Keratinocyte (primary cell): ENCODE data around the gene ZNF747. TPM values are rescaled to one million over a fixed set of nuclear protein-coding genes. Genes with fewer than 3 reads are reported as not detected.

ENCODE experiments used
- DNase-seq: peaks from one replicate; pipeline ENCODE4 v3.0.0-alpha.2; 2011; ENCODE audit warnings: low read depth, missing footprints, low spot score
- FAIRE-seq: peaks from 2 replicates; lab custom pipeline; 2011; peaks lifted over from hg19 to GRCh38; lab: Jason Lieb, UNC
- H2AFZ ChIP-seq: 2 replicates; pipeline ENCODE4 v1.6.0; 2012; ENCODE audit warnings: low read length, control low read depth, inconsistent platforms; ENCODE audit not compliant: control insufficient read depth
- H3K27ac ChIP-seq: 2 replicates; pipeline ENCODE4 v1.5.1; 2011; ENCODE audit warnings: low read length; ENCODE audit not compliant: control insufficient read depth, insufficient read depth
- H3K27me3 ChIP-seq: 3 replicates; pipeline ENCODE4 v1.6.0; 2011; ENCODE audit warnings: low read length; ENCODE audit not compliant: control insufficient read depth, insufficient read depth; ENCODE audit errors: extremely low read depth
- H3K36me3 ChIP-seq, 2 experiments: 2 replicates in 1 of 2; 3 replicates in 1 of 2; pipeline ENCODE4 v1.5.1; 2011; ENCODE audit warnings: low read length in 2 of 2, mild to moderate bottlenecking in 1 of 2; ENCODE audit not compliant: control insufficient read depth in 2 of 2, insufficient read depth in 2 of 2; ENCODE audit errors: extremely low read depth in 1 of 2
- H3K4me1 ChIP-seq: 3 replicates; pipeline ENCODE4 v1.5.1; 2011; ENCODE audit warnings: low read length; ENCODE audit not compliant: control insufficient read depth, insufficient read depth; ENCODE audit errors: extremely low read depth
- H3K4me2 ChIP-seq: 3 replicates; pipeline ENCODE4 v1.6.0; 2011; ENCODE audit warnings: low read depth, low read length; ENCODE audit not compliant: control insufficient read depth, insufficient read depth; ENCODE audit errors: extremely low read depth
- H3K4me3 ChIP-seq, 3 experiments: fragments of 200-600 bp in 1 of 3; sonication (generic) in 1 of 3; 2 replicates in 2 of 3; 3 replicates in 1 of 3; pipeline ENCODE4 v1.5.1; 2011 to 2016; ENCODE audit warnings: low read length in 3 of 3, mild to moderate bottlenecking in 3 of 3, control low read depth in 2 of 3, inconsistent platforms in 1 of 3, low read depth in 1 of 3, mixed read lengths in 1 of 3, mixed run types in 1 of 3, moderate library complexity in 1 of 3; ENCODE audit not compliant: control insufficient read depth in 2 of 3, insufficient read depth in 2 of 3; ENCODE audit errors: extremely low read depth in 1 of 3
- H3K79me2 ChIP-seq: 2 replicates; pipeline ENCODE4 v1.6.0; 2012; ENCODE audit warnings: low read length; ENCODE audit not compliant: control insufficient read depth, insufficient read depth
- H3K9ac ChIP-seq: 3 replicates; pipeline ENCODE4 v1.6.0; 2011; ENCODE audit warnings: low read length; ENCODE audit not compliant: control insufficient read depth, insufficient read depth; ENCODE audit errors: extremely low read depth
- H3K9me1 ChIP-seq: 3 replicates; pipeline ENCODE4 v1.6.0; 2011; ENCODE audit warnings: low read length; ENCODE audit not compliant: control insufficient read depth, insufficient read depth; ENCODE audit errors: extremely low read depth
- H3K9me3 ChIP-seq: 2 replicates; pipeline ENCODE4 v1.5.1; 2012; ENCODE audit warnings: low read depth, low read length; ENCODE audit not compliant: control insufficient read depth
- H4K20me1 ChIP-seq: 3 replicates; pipeline ENCODE4 v1.6.0; 2011; ENCODE audit warnings: low read length; ENCODE audit not compliant: control insufficient read depth, insufficient read depth; ENCODE audit errors: extremely low read depth
- CTCF ChIP-seq, 3 experiments: IDR thresholded peaks in 1 of 3; conservative IDR thresholded peaks in 1 of 3; optimal IDR thresholded peaks in 1 of 3; 2 replicates in 2 of 3; 3 replicates in 1 of 3; pipeline versions ENCODE3 to v1.5.1; 2011; ENCODE audit warnings: low read length in 3 of 3, mild to moderate bottlenecking in 3 of 3, moderate library complexity in 2 of 3, control low read depth in 1 of 3, inconsistent platforms in 1 of 3; ENCODE audit not compliant: insufficient read depth in 2 of 3; ENCODE audit errors: extremely low read depth in 1 of 3
- EZH2 ChIP-seq: IDR thresholded peaks from one replicate; pipeline ENCODE4 v1.6.1; 2012; ENCODE audit warnings: inconsistent platforms, mild to moderate bottlenecking, low read length, moderate library complexity
- dilution Hi-C: fragments of 300-500 bp; cut with MboI; formaldehyde crosslinking; loops from one replicate; pipeline ENCODE4 v1.7.0; 2020; ENCODE audit warnings: low sequenced_read_pairs; ENCODE audit not compliant: extremely low pct_ligation_motif_present
- polyA plus RNA-seq, 5 experiments: library from polyadenylated mRNA; depleted of rRNA in 3 of 5; stranded (reverse) in 3 of 5; stranded (forward) in 1 of 5; unstranded in 1 of 5; fragments of >200 nt; gene quantifications; 1 replicate in 1 of 5; 2 replicates in 3 of 5; 3 replicates in 1 of 5; pipeline versions ENCODE4 v1.2.1 to v1.2.3, GENCODE V29; 2011 to 2012; ENCODE audit warnings: missing spikeins in 2 of 5, low read depth in 1 of 5, low replicate concordance in 1 of 5

ZNF747 gene
- polyA plus RNA-seq, 1 donor (not counting 4 experiments of a cell fraction or from before 2014, with no cell fraction given), result 2.7 TPM

- H2AFZ ChIP-seq, result peak overlapping the region; percentile 77
- TF ChIP-seq EZH2 (no peak), CTCF (optimal IDR thresholded peaks at IDR 0.05 in 1 of 3, IDR thresholded peaks at IDR 0.05 in 1 of 3, conservative IDR thresholded peaks at IDR 0.05 in 1 of 3; ENCODE audit: extremely low read depth in 1 of 3, insufficient read depth in 2 of 3, low read length in 3 of 3) (peak; percentile 12 to 53 (median 31))
- no peaks in the 10 kb centered on the region for H3K9me1 ChIP-seq
- H3K36me3 ChIP-seq, result no peaks in the 10 kb centered on the region
- peak overlapping the region; percentile 96 for H3K4me2 ChIP-seq
- H4K20me1 ChIP-seq, result no peaks in the 10 kb centered on the region
- H3K27ac ChIP-seq, result peak overlapping the region; percentile 91
- peak overlapping the region; percentile 93 for H3K9ac ChIP-seq
- no peaks in the 10 kb centered on the region for H3K27me3 ChIP-seq
- no peaks in the 10 kb centered on the region for H3K9me3 ChIP-seq
- no peaks in the 10 kb centered on the region for H3K79me2 ChIP-seq
- FAIRE-seq, result no peak
- H3K4me3 ChIP-seq, result peak overlapping the region; percentile 63 to 84 (median 76)
- DNase-seq, result peak; percentile 78
- peaks cover 20% of the 10 kb centered on the region for H3K4me1 ChIP-seq
- dilution Hi-C loops, result no loop called here
Measured at GRCh38 chr16:30526823-30527634, 7.6 kb downstream of the ZNF747 start.

- Histone ChIP-seq H2AFZ (peak within 1 kb of the TSS; percentile 77), H3K9ac (peak within 1 kb of the TSS; percentile 93), H3K4me2 (peak within 1 kb of the TSS; percentile 96), H3K4me3 (peak within 1 kb of the TSS; percentile 63 to 84 (median 76)), H3K9me3 (no peaks in the 10 kb centered on the region), H3K27me3 (no peaks in the 10 kb centered on the region), H3K4me1 (peaks cover 20% of the 10 kb centered on the region), H3K79me2 (no peaks in the 10 kb centered on the region), H3K27ac (peak within 1 kb of the TSS; percentile 91), H3K9me1 (no peaks in the 10 kb centered on the region), H4K20me1 (no peaks in the 10 kb centered on the region), H3K36me3 (no peaks in the 10 kb centered on the region)
- dilution Hi-C loops, result no loop called here
- TF ChIP-seq EZH2, result no peak
- TF ChIP-seq CTCF (optimal IDR thresholded peaks at IDR 0.05 in 1 of 3, IDR thresholded peaks at IDR 0.05 in 1 of 3, conservative IDR thresholded peaks at IDR 0.05 in 1 of 3; ENCODE audit: extremely low read depth in 1 of 3, insufficient read depth in 2 of 3, low read length in 3 of 3), result no peak
- no peak for DNase-seq
- FAIRE-seq, result no peak
Measured at GRCh38 chr16:30526137-30526822, 8.4 kb downstream of the ZNF747 start, which contains the start of gene ZNF768. TSS of gene ZNF768 (minus strand) at chr16:30526566. CDS start at chr16:30526413, 153 bp downstream.
